Thoracic aorta (tissue), 2 donors: ENCODE data around the gene UBE2N. TPM values are rescaled to one million over a fixed set of nuclear protein-coding genes. Genes with fewer than 3 reads are reported as not detected.

Source experiments
- ATAC-seq: fragments of 150-250 bp; one replicate; pipeline ENCODE4 v1.8.0; 2017; ENCODE audit warnings: low read depth; ENCODE audit not compliant: insufficient number of reproducible peaks, low FRiP score
- DNase-seq: peaks from one replicate; pipeline ENCODE4 v3.0.0-alpha.2; 2020; ENCODE audit warnings: low spot score
- H3K27ac ChIP-seq, 2 donors: fragments of 200-600 bp; sonication (generic); 1 replicate in 1 of 2; 2 replicates in 1 of 2; pipeline ENCODE4 v1.5.1; 2016; ENCODE audit warnings: mild to moderate bottlenecking in 2 of 2, moderate library complexity in 2 of 2
- H3K27me3 ChIP-seq: fragments of 200-600 bp; sonication (generic); replicated peaks from 2 replicates; pipeline ENCODE4 v1.6.0; 2016; ENCODE audit warnings: mild to moderate bottlenecking; ENCODE audit not compliant: insufficient read depth
- H3K36me3 ChIP-seq: fragments of 200-600 bp; sonication (generic); one replicate; pipeline ENCODE4 v1.5.1; 2016
- H3K4me1 ChIP-seq, 2 donors: fragments of 200-600 bp; sonication (generic); 1 replicate in 1 of 2; 2 replicates in 1 of 2; pipeline versions ENCODE4 v1.5.1 to v1.6.0; 2016; ENCODE audit warnings: low read depth in 2 of 2, mild to moderate bottlenecking in 1 of 2; ENCODE audit not compliant: control insufficient read depth in 1 of 2
- H3K4me3 ChIP-seq: fragments of 200-600 bp; sonication (generic); 2 replicates; pipeline ENCODE4 v1.5.1; 2016; ENCODE audit warnings: mild to moderate bottlenecking
- H3K9me3 ChIP-seq: fragments of 200-600 bp; sonication (generic); 2 replicates; pipeline ENCODE4 v1.5.1; 2016
- total RNA-seq, 2 donors: library from RNA; depleted of rRNA; stranded (reverse); fragments of >200 nt; gene quantifications; one replicate each; pipeline versions ENCODE4 v1.1.0 to v1.2.3, GENCODE V29; 2016
- TF ChIP-seq, protein P1 (sequence below): fragments of 200-600 bp; sonication (generic); IDR thresholded peaks from one replicate; pipeline ENCODE4 v1.5.1; 2019; ENCODE audit warnings: antibody characterized with exemption

Gene UBE2N
- total RNA-seq, 2 donors from 2014 or later = 32.9 to 37.2 TPM

- TF ChIP-seq, protein P1, sequence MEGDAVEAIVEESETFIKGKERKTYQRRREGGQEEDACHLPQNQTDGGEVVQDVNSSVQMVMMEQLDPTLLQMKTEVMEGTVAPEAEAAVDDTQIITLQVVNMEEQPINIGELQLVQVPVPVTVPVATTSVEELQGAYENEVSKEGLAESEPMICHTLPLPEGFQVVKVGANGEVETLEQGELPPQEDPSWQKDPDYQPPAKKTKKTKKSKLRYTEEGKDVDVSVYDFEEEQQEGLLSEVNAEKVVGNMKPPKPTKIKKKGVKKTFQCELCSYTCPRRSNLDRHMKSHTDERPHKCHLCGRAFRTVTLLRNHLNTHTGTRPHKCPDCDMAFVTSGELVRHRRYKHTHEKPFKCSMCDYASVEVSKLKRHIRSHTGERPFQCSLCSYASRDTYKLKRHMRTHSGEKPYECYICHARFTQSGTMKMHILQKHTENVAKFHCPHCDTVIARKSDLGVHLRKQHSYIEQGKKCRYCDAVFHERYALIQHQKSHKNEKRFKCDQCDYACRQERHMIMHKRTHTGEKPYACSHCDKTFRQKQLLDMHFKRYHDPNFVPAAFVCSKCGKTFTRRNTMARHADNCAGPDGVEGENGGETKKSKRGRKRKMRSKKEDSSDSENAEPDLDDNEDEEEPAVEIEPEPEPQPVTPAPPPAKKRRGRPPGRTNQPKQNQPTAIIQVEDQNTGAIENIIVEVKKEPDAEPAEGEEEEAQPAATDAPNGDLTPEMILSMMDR = no peak
Observed at GRCh38 chr12:93465841-93466240, 24.1 kb upstream of the UBE2N start.

DNA sequence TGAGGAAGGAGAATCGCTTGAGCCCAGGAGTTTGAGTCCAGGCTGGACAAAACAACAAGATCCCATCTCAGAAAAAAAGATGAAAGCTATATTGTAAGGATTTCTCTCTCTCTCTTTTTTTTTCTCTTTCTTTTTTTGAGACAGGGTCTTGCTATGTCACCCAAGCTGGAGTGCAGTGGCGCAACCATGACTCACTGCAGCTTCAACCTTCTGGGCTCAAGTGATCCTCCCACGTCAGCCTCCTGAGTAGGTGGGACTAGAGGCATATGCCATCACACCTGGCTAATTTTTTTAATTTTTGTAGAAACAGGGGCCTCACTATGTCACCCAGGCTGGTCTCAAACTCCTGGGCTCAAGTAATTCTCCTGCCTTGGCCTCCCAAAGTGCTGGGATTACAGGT lies 19.8 kb upstream of the UBE2N start:
- Histone ChIP-seq H3K4me1 (no peaks in the 10 kb centered on the region), H3K4me3 (no peak overlapping the region), H3K27me3 (no peaks in the 10 kb centered on the region), H3K27ac (no peak overlapping the region), H3K9me3 (no peaks in the 10 kb centered on the region), H3K36me3 (no peaks in the 10 kb centered on the region)
- no peak for DNase-seq
- TF ChIP-seq, protein P1 = no peak
- ATAC-seq = no peak

More at GRCh38 chr12:93465841-93466240, 24.1 kb upstream of the UBE2N start:
- Histone ChIP-seq H3K4me1 (peaks cover 13 to 18% of the 10 kb centered on the region in 2 donors), H3K27me3 (no peaks in the 10 kb centered on the region), H3K27ac (no peak overlapping the region), H3K9me3 (no peaks in the 10 kb centered on the region), H3K36me3 (no peaks in the 10 kb centered on the region), H3K4me3 (no peak overlapping the region)
- DNase-seq (no peak), ATAC-seq (no peak)

GRCh38 chr12:93460902-93461301 lies 19.2 kb upstream of the UBE2N start:
- ATAC-seq = no peak
- TF ChIP-seq, protein P1 = no peak
- H3K4me1 ChIP-seq = no peaks in the 10 kb centered on the region
- H3K4me3 ChIP-seq = no peak overlapping the region
- no peaks in the 10 kb centered on the region for H3K27me3 ChIP-seq
- no peaks in the 10 kb centered on the region for H3K9me3 ChIP-seq
- DNase-seq = no peak
- no peak overlapping the region for H3K27ac ChIP-seq
- H3K36me3 ChIP-seq = no peaks in the 10 kb centered on the region

DNA sequence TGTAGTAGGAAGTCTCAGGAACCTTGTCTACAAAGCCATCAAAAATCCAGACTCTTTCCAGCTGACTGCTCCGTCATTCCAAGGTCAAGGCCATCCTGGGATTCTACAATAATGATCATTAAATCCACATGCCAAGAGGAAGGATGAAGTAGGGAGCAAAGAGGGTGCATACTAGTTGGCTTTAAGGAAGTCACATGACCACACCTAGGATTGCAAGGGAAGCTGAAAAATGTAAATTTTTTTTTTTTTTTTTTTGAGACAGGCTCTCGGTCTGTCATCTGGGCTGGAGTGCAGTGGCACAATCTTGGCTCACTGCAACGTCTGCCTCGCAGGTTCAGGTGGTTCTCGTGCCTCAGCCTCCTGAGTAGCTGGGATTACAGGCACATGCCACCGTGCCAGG lies 18.3 kb upstream of the UBE2N start:
- DNase-seq (no peak), ATAC-seq (no peak)
- Histone ChIP-seq H3K9me3 (no peaks in the 10 kb centered on the region), H3K36me3 (no peaks in the 10 kb centered on the region), H3K27ac (no peak overlapping the region), H3K4me1 (no peaks in the 10 kb centered on the region), H3K4me3 (no peak overlapping the region), H3K27me3 (no peaks in the 10 kb centered on the region)
- TF ChIP-seq, protein P1 = no peak

GRCh38 chr12:93459097-93459496 lies 17.4 kb upstream of the UBE2N start:
- ATAC-seq = no peak
- Histone ChIP-seq H3K9me3 (no peaks in the 10 kb centered on the region), H3K4me1 (no peaks in the 10 kb centered on the region), H3K4me3 (no peak overlapping the region), H3K27ac (no peak overlapping the region), H3K36me3 (no peaks in the 10 kb centered on the region), H3K27me3 (no peaks in the 10 kb centered on the region)
- TF ChIP-seq, protein P1 = no peak
- DNase-seq = no peak
